Neural progenitor cell (in vitro differentiated cells): ENCODE results near the gene ADRA2B.

Experiments
- EZH2 ChIP-seq: fragments of 200-600 bp; sonication (generic); IDR thresholded peaks from 2 replicates; pipeline ENCODE4 v1.6.1; 2017; ENCODE audit warnings: antibody characterized with exemption, mild to moderate bottlenecking, moderate library complexity
- EZH2phosphoT487 ChIP-seq: fragments of 200-600 bp; sonication (generic); IDR thresholded peaks from 2 replicates; pipeline ENCODE4 v1.6.1; 2017; ENCODE audit warnings: antibody characterized with exemption
- TF ChIP-seq, protein P1 (sequence below): fragments of 200-600 bp; sonication (generic); IDR thresholded peaks from 2 replicates; pipeline ENCODE4 v1.5.1; 2017; ENCODE audit warnings: antibody characterized with exemption, mild to moderate bottlenecking

DNA sequence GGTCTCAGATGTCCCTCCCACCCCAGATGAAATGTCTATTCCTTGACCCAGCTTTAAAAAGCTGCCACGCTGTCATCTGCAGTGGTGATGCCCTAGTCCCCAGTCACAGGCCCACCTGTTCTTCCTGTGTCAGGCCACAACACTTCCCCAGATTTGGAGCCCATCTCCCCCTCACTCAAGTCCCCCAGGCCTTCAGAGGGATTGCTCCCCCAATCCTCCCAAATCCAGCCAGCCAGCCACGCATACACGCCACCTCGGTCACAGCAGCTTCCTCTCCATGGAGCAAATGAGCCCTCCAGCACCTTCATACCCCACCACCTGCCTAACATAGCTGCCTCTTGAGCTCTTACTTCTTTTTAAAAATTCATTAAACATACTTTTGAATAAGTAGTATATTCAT is 14.1 kb upstream of the ADRA2B start:
- TF ChIP-seq, protein P1, sequence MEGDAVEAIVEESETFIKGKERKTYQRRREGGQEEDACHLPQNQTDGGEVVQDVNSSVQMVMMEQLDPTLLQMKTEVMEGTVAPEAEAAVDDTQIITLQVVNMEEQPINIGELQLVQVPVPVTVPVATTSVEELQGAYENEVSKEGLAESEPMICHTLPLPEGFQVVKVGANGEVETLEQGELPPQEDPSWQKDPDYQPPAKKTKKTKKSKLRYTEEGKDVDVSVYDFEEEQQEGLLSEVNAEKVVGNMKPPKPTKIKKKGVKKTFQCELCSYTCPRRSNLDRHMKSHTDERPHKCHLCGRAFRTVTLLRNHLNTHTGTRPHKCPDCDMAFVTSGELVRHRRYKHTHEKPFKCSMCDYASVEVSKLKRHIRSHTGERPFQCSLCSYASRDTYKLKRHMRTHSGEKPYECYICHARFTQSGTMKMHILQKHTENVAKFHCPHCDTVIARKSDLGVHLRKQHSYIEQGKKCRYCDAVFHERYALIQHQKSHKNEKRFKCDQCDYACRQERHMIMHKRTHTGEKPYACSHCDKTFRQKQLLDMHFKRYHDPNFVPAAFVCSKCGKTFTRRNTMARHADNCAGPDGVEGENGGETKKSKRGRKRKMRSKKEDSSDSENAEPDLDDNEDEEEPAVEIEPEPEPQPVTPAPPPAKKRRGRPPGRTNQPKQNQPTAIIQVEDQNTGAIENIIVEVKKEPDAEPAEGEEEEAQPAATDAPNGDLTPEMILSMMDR, result no peak
- TF ChIP-seq EZH2 (no peak), EZH2phosphoT487 (no peak)
